Panc1 (cell line): ENCODE measurements around the gene PRKCA. TPM values are rescaled to one million over a fixed set of nuclear protein-coding genes. Genes with fewer than 3 reads are reported as not detected.
A peak's percentile ranks its signal among the peaks of the same experiment; 100 is the strongest.

Experiments used
- ATAC-seq: fragments of 200-7000 bp; cut with Tn5 transposase; 2 replicates; pipeline ENCODE4 v1.9.1; 2020; ENCODE audit warnings: mild to moderate bottlenecking, moderate library complexity
- BruUV-seq: library from RNA; stranded (reverse); fragments of 400-500 nt; replicated peaks from 2 replicates; lab custom pipeline; 2021; lab: Mats Ljungman, UMichigan
- CTCF ChIA-PET: fragments of 300-600 bp; sonication (Branson Sonifier 250); formaldehyde crosslinking; loops from one replicate; lab custom pipeline; 2022; ENCODE audit warnings: antibody characterized with exemption; lab: Charles Lee
- POLR2A ChIA-PET: fragments of 300-600 bp; sonication (Branson Sonifier 250); formaldehyde crosslinking; loops from one replicate; lab custom pipeline; 2022; ENCODE audit warnings: antibody characterized with exemption; lab: Charles Lee
- DNase-seq: peaks from one replicate; pipeline ENCODE4 v3.0.0-alpha.2; 2010; ENCODE audit warnings: low read depth, low spot score
- H3K27ac ChIP-seq: 2 replicates; pipeline ENCODE4 v1.5.1; 2011; ENCODE audit warnings: mild to moderate bottlenecking, low read length, inconsistent platforms
- H3K27me3 ChIP-seq: fragments of 200-500 bp; sonication (Bioruptor generic); 2 replicates; pipeline ENCODE4 v1.6.0; 2014; ENCODE audit warnings: low read length, inconsistent platforms; ENCODE audit not compliant: control insufficient read depth, insufficient read depth
- H3K36me3 ChIP-seq: fragments of 200-500 bp; sonication (Bioruptor generic); 2 replicates; pipeline ENCODE4 v1.5.1; 2014; ENCODE audit warnings: inconsistent platforms, mild to moderate bottlenecking, low read length, moderate library complexity; ENCODE audit not compliant: control insufficient read depth, insufficient read depth
- H3K4me1 ChIP-seq: 2 replicates; pipeline ENCODE4 v1.5.1; 2011; ENCODE audit warnings: inconsistent platforms, mild to moderate bottlenecking, low read length, moderate library complexity; ENCODE audit not compliant: control insufficient read depth, insufficient read depth
- H3K4me3 ChIP-seq, 2 experiments: 2 replicates each; pipeline ENCODE4 v1.5.1; 2011 to 2012; ENCODE audit warnings: low read depth in 2 of 2, low read length in 2 of 2, mild to moderate bottlenecking in 2 of 2, inconsistent platforms in 1 of 2, moderate library complexity in 1 of 2
- H3K9me3 ChIP-seq: fragments of 200-500 bp; sonication (Bioruptor generic); 2 replicates; pipeline ENCODE4 v1.5.1; 2014; ENCODE audit warnings: low read depth, mild to moderate bottlenecking, inconsistent platforms, low read length, moderate library complexity; ENCODE audit not compliant: control insufficient read depth, insufficient read depth
- POLR2AphosphoS5 ChIP-seq: IDR thresholded peaks from 2 replicates; pipeline ENCODE4 v1.6.1; 2012; ENCODE audit warnings: mild to moderate bottlenecking, low read depth, low read length, moderate library complexity
- SIN3A ChIP-seq: IDR thresholded peaks from 2 replicates; pipeline ENCODE4 v1.6.1; 2012; ENCODE audit warnings: low read depth, mild to moderate bottlenecking, low read length, moderate library complexity, borderline replicate concordance; ENCODE audit not compliant: insufficient read depth
- TCF7L2 ChIP-seq: IDR thresholded peaks from 2 replicates; pipeline ENCODE4 v1.6.1; 2011; ENCODE audit warnings: mild to moderate bottlenecking, low read depth, low read length, inconsistent platforms
- in situ Hi-C: cut with HindIII; loops from 2 replicates; pipeline ENCODE4 v1.10.0; 2016; ENCODE audit warnings: low sequenced_read_pairs, low pct_unique_long_range_greater_than_20kb
- intact Hi-C: fragments of 100-400 bp; cut with micrococcal nuclease; formaldehyde crosslinking; loops from one replicate; pipeline ENCODE4 v1.10.0; 2022; ENCODE audit not compliant: unreplicated experiment
- total RNA-seq: library from RNA; stranded (reverse); gene quantifications from one replicate; pipeline ENCODE4 v1.2.1, GENCODE V29; 2021; ENCODE audit not compliant: unreplicated experiment
- TF ChIP-seq, protein P1 (sequence below), 2 experiments: IDR thresholded peaks; 2 replicates each; pipeline ENCODE4 v1.6.1; 2011 to 2012; ENCODE audit warnings: low read depth in 2 of 2, control low read depth in 1 of 2, low read length in 1 of 2, mild to moderate bottlenecking in 1 of 2, moderate library complexity in 1 of 2; ENCODE audit not compliant: insufficient read depth in 1 of 2
- TF ChIP-seq, protein P2 (sequence below): fragments of 450-650 bp; IDR thresholded peaks from 2 replicates; pipeline ENCODE4 v1.5.1; 2017; ENCODE audit warnings: mild to moderate bottlenecking

Gene PRKCA
- total RNA-seq, 1 experiment from 2014 or later, result 53.0 TPM

DNA sequence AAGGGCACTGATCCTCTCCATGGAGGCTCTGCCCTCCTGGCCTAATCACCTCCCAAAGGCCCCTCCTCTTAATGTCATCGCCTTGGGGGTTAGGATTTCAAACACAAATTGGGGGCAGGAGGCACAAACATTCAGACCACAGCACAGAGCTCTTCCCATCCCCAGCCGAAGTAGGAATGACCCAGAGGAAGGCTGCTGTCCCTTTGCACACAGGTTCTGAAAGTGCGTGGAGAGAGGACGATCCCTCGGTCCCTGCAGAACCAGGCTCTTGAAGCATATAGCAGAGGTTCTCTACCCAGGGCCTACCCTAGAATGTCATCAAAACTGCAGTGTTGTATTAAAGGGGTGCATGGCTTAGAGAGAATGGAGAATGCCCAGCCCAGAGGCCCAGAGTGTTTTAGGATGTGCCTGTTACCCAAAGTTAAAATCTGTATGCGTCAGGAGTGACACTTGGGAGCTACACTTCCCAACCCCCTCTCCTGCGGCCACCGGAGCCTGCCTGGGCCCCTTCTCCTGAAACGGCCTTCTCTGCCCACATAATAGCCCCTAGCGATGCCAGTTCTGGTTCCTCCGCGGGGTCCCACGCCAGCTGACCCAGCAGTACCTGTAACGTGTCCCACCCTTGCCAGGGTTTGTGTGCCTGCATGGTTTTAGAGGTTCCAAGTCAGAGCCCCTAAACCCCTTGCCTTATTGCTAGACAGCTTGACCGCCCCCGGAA, 373.0 kb downstream of the PRKCA start:
- BruUV-seq, result no TSS peak
- TF ChIP-seq, protein P1, sequence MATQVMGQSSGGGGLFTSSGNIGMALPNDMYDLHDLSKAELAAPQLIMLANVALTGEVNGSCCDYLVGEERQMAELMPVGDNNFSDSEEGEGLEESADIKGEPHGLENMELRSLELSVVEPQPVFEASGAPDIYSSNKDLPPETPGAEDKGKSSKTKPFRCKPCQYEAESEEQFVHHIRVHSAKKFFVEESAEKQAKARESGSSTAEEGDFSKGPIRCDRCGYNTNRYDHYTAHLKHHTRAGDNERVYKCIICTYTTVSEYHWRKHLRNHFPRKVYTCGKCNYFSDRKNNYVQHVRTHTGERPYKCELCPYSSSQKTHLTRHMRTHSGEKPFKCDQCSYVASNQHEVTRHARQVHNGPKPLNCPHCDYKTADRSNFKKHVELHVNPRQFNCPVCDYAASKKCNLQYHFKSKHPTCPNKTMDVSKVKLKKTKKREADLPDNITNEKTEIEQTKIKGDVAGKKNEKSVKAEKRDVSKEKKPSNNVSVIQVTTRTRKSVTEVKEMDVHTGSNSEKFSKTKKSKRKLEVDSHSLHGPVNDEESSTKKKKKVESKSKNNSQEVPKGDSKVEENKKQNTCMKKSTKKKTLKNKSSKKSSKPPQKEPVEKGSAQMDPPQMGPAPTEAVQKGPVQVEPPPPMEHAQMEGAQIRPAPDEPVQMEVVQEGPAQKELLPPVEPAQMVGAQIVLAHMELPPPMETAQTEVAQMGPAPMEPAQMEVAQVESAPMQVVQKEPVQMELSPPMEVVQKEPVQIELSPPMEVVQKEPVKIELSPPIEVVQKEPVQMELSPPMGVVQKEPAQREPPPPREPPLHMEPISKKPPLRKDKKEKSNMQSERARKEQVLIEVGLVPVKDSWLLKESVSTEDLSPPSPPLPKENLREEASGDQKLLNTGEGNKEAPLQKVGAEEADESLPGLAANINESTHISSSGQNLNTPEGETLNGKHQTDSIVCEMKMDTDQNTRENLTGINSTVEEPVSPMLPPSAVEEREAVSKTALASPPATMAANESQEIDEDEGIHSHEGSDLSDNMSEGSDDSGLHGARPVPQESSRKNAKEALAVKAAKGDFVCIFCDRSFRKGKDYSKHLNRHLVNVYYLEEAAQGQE (IDR thresholded peaks at IDR 0.05; ENCODE audit: insufficient read depth in 1 of 2, low read depth in 2 of 2, low read length in 1 of 2), result peak; percentile 61 to 77; a peak in 3 of 4 replicates
- TF ChIP-seq, protein P2, sequence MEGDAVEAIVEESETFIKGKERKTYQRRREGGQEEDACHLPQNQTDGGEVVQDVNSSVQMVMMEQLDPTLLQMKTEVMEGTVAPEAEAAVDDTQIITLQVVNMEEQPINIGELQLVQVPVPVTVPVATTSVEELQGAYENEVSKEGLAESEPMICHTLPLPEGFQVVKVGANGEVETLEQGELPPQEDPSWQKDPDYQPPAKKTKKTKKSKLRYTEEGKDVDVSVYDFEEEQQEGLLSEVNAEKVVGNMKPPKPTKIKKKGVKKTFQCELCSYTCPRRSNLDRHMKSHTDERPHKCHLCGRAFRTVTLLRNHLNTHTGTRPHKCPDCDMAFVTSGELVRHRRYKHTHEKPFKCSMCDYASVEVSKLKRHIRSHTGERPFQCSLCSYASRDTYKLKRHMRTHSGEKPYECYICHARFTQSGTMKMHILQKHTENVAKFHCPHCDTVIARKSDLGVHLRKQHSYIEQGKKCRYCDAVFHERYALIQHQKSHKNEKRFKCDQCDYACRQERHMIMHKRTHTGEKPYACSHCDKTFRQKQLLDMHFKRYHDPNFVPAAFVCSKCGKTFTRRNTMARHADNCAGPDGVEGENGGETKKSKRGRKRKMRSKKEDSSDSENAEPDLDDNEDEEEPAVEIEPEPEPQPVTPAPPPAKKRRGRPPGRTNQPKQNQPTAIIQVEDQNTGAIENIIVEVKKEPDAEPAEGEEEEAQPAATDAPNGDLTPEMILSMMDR, result no peak
- POLR2A ChIA-PET, result interaction anchor here (1.0 kb wide), 1 partner anchor 16 kb away, joined by 4 read pairs; no protein-coding TSS in a partner anchor
- Histone ChIP-seq H3K36me3 (no peaks in the 10 kb centered on the region), H3K27me3 (no peaks in the 10 kb centered on the region), H3K4me3 (no peak overlapping the region), H3K4me1 (peaks cover 14% of the 10 kb centered on the region), H3K9me3 (no peaks in the 10 kb centered on the region), H3K27ac (0 out of 2 replicates have a peak overlapping the region, but pooled peaks have one; percentile 61)
- DNase-seq (no peak), ATAC-seq (no peak)
- in situ Hi-C loops, result no loop called here
- CTCF ChIA-PET, result no interaction called here
- intact Hi-C loops, result no loop called here

DNA sequence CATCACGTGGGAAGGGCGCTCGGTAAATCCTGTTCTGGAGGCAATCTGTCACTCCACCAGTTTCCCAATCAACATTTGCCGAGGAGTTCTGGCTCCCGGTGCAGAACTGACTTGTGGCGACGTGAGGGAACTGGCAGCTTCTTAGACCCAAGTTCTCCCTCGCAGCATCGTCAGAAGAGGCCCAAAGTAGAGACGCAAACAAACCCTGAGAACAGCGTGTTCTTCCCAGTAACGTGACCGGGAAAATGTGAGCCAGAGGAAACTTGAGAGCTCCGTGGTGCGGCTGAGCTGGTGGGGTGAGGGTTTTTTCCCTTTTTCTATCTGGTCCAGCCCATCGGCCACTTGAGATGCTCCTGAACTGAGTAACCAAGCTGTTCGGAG, 373.6 kb downstream of the PRKCA start:
- ChIA-PET CTCF (no interaction called here), POLR2A (interaction anchor here (0.5 to 1.0 kb wide), 2 partner anchors 16 to 1616 kb away, joined by 3 to 4 read pairs; no protein-coding TSS in a partner anchor)
- no peaks in the 10 kb centered on the region for H3K9me3 ChIP-seq
- TF ChIP-seq SIN3A (no peak), POLR2AphosphoS5 (no peak), TCF7L2 (no peak)
- TF ChIP-seq, protein P2, result no peak
- TF ChIP-seq, protein P1 (IDR thresholded peaks at IDR 0.05; ENCODE audit: insufficient read depth in 1 of 2, low read depth in 2 of 2, low read length in 1 of 2), result no peak
- no peaks in the 10 kb centered on the region for H3K36me3 ChIP-seq
- ATAC-seq (peak; percentile 43), DNase-seq (no peak)
- H3K4me1 ChIP-seq, result peaks cover 14% of the 10 kb centered on the region
- intact Hi-C loops (no loop called here), in situ Hi-C loops (no loop called here)
- BruUV-seq, result no TSS peak
- H3K4me3 ChIP-seq, result no peak overlapping the region
- no peaks in the 10 kb centered on the region for H3K27me3 ChIP-seq
- peak overlapping the region; percentile 61; the same call in 1 of the 2 replicates for H3K27ac ChIP-seq
